ENCODE results near the gene ADAM12. TPM values are rescaled to one million over a fixed set of nuclear protein-coding genes. Genes with fewer than 3 reads are reported as not detected.
"Not testable (repeated sequence)": the region's sequence is repeated elsewhere in the genome, so short reads cannot be mapped to it uniquely, and the experiment has no call there.

ADAM12 gene
- total RNA-seq, 2 donors from 2014 or later = under 0.01 to 0.52 TPM

DNA sequence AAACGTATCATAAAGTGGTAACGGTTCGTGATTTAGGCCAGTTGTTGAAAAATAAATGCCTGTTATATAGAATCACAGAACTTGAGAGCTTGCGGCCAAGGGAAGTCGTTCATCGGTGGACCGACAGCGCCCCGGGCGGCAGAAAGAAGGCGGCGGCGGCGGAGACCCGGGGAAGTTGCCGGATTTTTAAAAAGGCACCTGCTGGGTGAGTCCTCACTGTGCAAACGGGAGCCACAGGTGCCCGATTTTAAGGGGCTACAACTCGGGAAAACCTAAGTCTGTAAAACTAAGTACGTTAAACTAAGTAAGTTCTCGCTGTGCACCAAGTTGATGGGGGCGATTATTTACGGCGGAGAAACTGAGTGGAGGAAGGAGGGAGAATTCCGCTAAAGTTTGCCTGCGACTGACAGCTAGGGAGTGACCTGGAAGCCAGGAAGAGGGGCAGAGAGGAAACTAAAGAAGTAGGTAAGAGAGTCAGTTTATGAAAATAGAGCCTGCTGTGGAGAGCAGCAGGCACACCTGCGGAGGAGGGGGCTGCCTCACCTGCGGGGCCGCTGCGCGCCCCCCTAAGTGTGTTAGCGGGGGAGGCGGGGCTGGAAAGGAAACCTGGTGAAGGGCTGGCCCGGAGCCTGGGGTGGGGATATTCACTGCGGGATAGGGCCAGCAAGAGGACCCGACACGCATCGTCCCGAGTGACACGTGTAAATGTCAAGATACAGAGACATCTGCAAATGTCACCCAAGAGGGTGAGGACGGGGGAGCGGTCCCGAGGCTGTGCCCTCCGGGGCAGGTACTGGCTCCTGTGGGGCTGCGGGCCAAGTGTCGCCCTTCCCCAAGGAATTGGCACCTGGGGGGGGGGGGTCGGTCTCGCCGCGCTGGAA, 996 bp downstream of the ADAM12 start:
- peak overlapping the region in 1 of 2 donors; percentile 29 for H3K4me3 ChIP-seq
- H3K27me3 ChIP-seq = no peaks in the 10 kb centered on the region
- H3K36me3 ChIP-seq (replicated peaks in 1 of 2; ENCODE audit: insufficient read depth in 1 of 2, low read depth in 2 of 2) = no peaks in the 10 kb centered on the region
- no peak overlapping the region for H3K27ac ChIP-seq
- no peaks in the 10 kb centered on the region for H3K9me3 ChIP-seq
- H3K4me1 ChIP-seq = peaks cover 21% of the 10 kb centered on the region
- intact Hi-C loops (cut with DNase I) = no loop called here
- 2% methylated on average over 34 to 46 of the region's 50 CpGs for WGBS, 2 donors
- DNase-seq (peak; percentile 61 to 77 (median 64)), ATAC-seq (peak; percentile 62)
- TF ChIP-seq, protein P1, sequence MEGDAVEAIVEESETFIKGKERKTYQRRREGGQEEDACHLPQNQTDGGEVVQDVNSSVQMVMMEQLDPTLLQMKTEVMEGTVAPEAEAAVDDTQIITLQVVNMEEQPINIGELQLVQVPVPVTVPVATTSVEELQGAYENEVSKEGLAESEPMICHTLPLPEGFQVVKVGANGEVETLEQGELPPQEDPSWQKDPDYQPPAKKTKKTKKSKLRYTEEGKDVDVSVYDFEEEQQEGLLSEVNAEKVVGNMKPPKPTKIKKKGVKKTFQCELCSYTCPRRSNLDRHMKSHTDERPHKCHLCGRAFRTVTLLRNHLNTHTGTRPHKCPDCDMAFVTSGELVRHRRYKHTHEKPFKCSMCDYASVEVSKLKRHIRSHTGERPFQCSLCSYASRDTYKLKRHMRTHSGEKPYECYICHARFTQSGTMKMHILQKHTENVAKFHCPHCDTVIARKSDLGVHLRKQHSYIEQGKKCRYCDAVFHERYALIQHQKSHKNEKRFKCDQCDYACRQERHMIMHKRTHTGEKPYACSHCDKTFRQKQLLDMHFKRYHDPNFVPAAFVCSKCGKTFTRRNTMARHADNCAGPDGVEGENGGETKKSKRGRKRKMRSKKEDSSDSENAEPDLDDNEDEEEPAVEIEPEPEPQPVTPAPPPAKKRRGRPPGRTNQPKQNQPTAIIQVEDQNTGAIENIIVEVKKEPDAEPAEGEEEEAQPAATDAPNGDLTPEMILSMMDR (IDR thresholded peaks at IDR 0.05) = peak; percentile 58 to 77 (median 72)
- TF ChIP-seq POLR2A (IDR thresholded peaks at IDR 0.05) = no peak

DNA sequence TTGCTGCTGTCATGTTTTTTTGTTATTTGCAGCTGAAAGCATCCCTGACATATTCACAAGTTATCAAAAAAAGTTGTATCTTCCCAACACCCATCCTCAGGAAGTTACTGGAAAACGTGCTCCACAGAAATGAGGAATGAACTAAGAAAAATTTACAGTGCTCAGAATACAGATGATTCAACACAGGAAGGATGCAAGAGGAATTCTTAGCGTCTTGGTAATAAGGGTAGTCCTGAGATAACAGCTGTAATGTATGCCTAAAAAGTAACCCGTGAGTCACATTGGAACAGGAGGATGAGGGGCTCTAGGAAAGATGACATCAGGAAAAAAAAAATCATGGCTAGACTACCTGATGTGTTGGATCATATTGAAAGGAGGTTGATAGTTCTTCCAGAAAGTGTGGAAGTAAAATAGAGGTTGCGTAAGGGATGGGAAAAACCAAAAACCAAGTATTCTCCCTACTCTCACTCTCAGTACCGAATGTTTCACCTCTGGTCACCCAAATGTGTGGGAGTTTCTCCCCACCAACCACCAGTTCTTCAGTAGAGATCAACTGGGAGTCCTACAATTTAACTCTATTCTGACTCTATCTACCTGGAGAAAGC, 3.9 kb downstream of the ADAM12 start:
- ATAC-seq (no peak), DNase-seq (no peak)
- Histone ChIP-seq H3K27ac (no peak overlapping the region), H3K27me3 (no peaks in the 10 kb centered on the region), H3K4me1 (peaks cover 21% of the 10 kb centered on the region), H3K4me3 (no peak overlapping the region), H3K36me3 (replicated peaks in 1 of 2; ENCODE audit: insufficient read depth in 1 of 2, low read depth in 2 of 2) (no peaks in the 10 kb centered on the region), H3K9me3 (no peaks in the 10 kb centered on the region)
- intact Hi-C loops (cut with DNase I) = no loop called here
- 65 to 72% methylated on average over 5 of the region's 5 CpGs for WGBS, 2 donors
- no peak for TF ChIP-seq POLR2A (IDR thresholded peaks at IDR 0.05)
- TF ChIP-seq, protein P1 (IDR thresholded peaks at IDR 0.05) = no peak

DNA sequence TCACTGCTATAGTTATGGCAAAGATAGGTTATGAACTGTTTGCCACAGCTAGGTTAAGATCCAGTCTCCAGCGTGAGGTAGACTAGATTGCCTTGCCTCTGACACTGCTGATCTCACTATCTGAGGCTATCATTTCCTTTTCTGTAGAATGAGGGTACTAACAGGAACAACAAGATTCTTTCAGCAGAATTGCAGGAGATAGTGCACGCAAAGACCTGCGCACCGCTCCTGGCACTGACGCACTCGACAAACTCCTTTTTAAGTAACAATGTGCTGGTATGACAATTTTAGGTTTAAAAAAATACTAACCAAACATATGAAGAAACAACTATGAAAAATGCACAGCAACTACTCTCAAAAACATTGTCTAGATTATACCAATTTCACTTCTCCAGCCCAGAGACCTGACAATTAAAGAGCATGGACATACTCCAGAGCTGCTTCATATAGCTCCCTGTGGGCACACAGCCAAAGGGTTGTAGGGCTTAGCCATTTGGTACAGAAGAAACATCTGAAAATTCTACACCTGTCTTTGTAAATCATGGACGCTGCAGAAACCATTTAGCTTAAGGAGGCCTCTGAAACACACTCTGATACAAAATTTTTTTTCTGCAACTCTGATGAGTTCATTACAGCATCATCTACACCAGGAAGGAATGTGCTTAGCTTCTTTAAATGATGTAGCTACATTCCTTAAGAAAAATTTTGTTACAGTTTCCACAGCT, 7.8 kb downstream of the ADAM12 start:
- intact Hi-C loops (cut with DNase I) = no loop called here
- no peaks in the 10 kb centered on the region for H3K27me3 ChIP-seq
- 76 to 83% methylated on average over 7 of the region's 7 CpGs for WGBS, 2 donors
- TF ChIP-seq POLR2A (IDR thresholded peaks at IDR 0.05) = no peak
- TF ChIP-seq, protein P1 (IDR thresholded peaks at IDR 0.05) = no peak
- ATAC-seq (no peak), DNase-seq (no peak)
- H3K9me3 ChIP-seq = no peaks in the 10 kb centered on the region
- H3K4me3 ChIP-seq = no peak overlapping the region
- no peak overlapping the region for H3K27ac ChIP-seq
- no peaks in the 10 kb centered on the region for H3K4me1 ChIP-seq
- no peaks in the 10 kb centered on the region for H3K36me3 ChIP-seq (replicated peaks in 1 of 2; ENCODE audit: insufficient read depth in 1 of 2, low read depth in 2 of 2)

DNA sequence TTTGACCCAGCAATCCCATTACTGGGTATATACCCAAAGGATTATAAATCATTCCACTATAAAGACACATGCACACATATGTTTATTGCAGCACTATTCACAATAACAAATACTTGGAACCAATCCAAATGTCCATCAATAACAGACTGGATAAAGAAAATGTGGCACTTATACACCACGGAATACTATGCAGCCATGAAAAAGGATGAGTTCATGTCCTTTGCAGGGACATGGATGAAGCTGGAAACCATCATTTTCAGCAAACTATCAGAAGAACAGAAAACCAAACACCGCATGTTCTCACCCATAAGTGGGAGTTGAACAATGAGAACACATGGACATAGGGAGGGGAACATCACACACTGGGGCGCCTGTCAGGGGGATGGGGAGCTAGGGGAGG, 9.1 kb downstream of the ADAM12 start:
- 63 to 86% methylated on average over 3 of the region's 3 CpGs for WGBS, 2 donors
- H3K36me3 ChIP-seq (replicated peaks in 1 of 2; ENCODE audit: insufficient read depth in 1 of 2, low read depth in 2 of 2); ATAC-seq; H3K27me3 ChIP-seq; H3K27ac ChIP-seq; DNase-seq; intact Hi-C loops (cut with DNase I); H3K4me3 ChIP-seq; H3K4me1 ChIP-seq; H3K9me3 ChIP-seq: not testable (repeated sequence)

DNA sequence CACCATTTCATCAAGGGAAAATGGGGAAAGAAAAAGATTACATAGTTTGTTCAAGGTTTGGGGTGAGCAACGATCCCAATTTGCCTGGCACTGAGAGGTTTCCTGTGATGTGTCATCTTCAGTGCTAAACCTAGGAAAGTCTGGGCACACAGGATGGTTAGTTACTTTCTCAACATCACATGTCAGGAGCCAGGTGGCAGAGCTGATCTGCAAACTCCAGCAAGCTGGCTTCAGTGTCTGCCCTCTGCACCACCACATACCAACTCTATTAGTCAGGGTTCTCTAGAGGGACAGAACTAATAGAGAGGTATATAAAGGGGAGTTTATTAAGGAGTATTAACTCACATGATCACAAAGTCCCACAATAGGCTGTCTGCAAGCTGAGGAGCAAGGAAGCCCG, 11.3 kb downstream of the ADAM12 start:
- Histone ChIP-seq H3K4me1 (no peaks in the 10 kb centered on the region), H3K9me3 (no peaks in the 10 kb centered on the region), H3K27me3 (no peaks in the 10 kb centered on the region), H3K4me3 (no peak overlapping the region), H3K27ac (no peak overlapping the region), H3K36me3 (replicated peaks in 1 of 2; ENCODE audit: insufficient read depth in 1 of 2, low read depth in 2 of 2) (no peaks in the 10 kb centered on the region)
- no peak for ATAC-seq
- intact Hi-C loops (cut with DNase I) = no loop called here
- no peak for DNase-seq
- no peak for TF ChIP-seq POLR2A (IDR thresholded peaks at IDR 0.05)
- TF ChIP-seq, protein P1 (IDR thresholded peaks at IDR 0.05) = no peak
- 48 to 70% methylated on average over 2 of the region's 2 CpGs for WGBS, 2 donors
